K562 (cell line): ENCODE measurements around the gene HRAS.
A peak's percentile ranks its signal among the peaks of the same experiment; 100 is the strongest.

ENCODE experiments used
- CBX8 ChIP-seq: fragments of 200-600 bp; sonication (generic); IDR thresholded peaks from 2 replicates; pipeline ENCODE4 v1.6.1; 2012; ENCODE audit warnings: borderline replicate concordance, mixed run types, low read depth, mild to moderate bottlenecking, moderate library complexity, mixed read lengths, low read length, control low read depth, inconsistent platforms; ENCODE audit not compliant: poor library complexity, severe bottlenecking; ENCODE audit errors: extremely low read depth
- EZH2 ChIP-seq: IDR thresholded peaks from 2 replicates; pipeline ENCODE4 v1.6.1; 2012; ENCODE audit warnings: low read depth, mild to moderate bottlenecking, inconsistent platforms, low read length, borderline replicate concordance
- FOS ChIP-seq: IDR thresholded peaks from 3 replicates; pipeline ENCODE4 v1.6.1; 2011; ENCODE audit not compliant: insufficient read length; ENCODE audit errors: extremely low read depth
- GATAD2B ChIP-seq: fragments of 450-650 bp; IDR thresholded peaks from 2 replicates; pipeline ENCODE4 v1.6.1; 2017; ENCODE audit warnings: mild to moderate bottlenecking, borderline replicate concordance
- HDAC6 ChIP-seq: IDR thresholded peaks from 2 replicates; pipeline ENCODE4 v1.6.1; 2012; ENCODE audit warnings: low read depth, mild to moderate bottlenecking, control low read depth, inconsistent platforms, low read length, moderate library complexity
- MAZ ChIP-seq, 2 experiments: fragments of 450-650 bp in 1 of 2; sonication (generic) in 1 of 2; formaldehyde crosslinking; IDR thresholded peaks in 1 of 2; conservative IDR thresholded peaks in 1 of 2; 2 replicates each; pipeline versions ENCODE4 v1.4.0 to v1.5.0; 2020; ENCODE audit warnings: mild to moderate bottlenecking in 1 of 2, missing genetic modification reagents in 1 of 2
- SP1 ChIP-seq: sonication (generic); formaldehyde crosslinking; IDR thresholded peaks from 2 replicates; pipeline ENCODE4 v1.8.1; 2022; ENCODE audit warnings: mild to moderate bottlenecking, missing genetic modification reagents
- TAF15 ChIP-seq: fragments of 200-400 bp; formaldehyde crosslinking; IDR thresholded peaks from 2 replicates; pipeline ENCODE4 v1.6.1; 2017; ENCODE audit warnings: mild to moderate bottlenecking, low read depth, low read length, moderate library complexity
- ZFP36 ChIP-seq: fragments of 150-350 bp; IDR thresholded peaks from 2 replicates; pipeline ENCODE4 v1.6.1; 2018; ENCODE audit warnings: low read length, low read depth; ENCODE audit not compliant: partially characterized antibody
- TF ChIP-seq, protein P1 (sequence below), 3 experiments: IDR thresholded peaks in 2 of 3; conservative IDR thresholded peaks in 1 of 3; 2 replicates each; pipeline ENCODE4 v1.5.1; 2011 to 2012; ENCODE audit warnings: low read length in 3 of 3, mild to moderate bottlenecking in 3 of 3, control low read depth in 2 of 3, improper control_type of control experiment in 1 of 3, inconsistent platforms in 1 of 3, low read depth in 1 of 3, mixed read lengths in 1 of 3, moderate library complexity in 1 of 3; ENCODE audit not compliant: insufficient read depth in 2 of 3

DNA sequence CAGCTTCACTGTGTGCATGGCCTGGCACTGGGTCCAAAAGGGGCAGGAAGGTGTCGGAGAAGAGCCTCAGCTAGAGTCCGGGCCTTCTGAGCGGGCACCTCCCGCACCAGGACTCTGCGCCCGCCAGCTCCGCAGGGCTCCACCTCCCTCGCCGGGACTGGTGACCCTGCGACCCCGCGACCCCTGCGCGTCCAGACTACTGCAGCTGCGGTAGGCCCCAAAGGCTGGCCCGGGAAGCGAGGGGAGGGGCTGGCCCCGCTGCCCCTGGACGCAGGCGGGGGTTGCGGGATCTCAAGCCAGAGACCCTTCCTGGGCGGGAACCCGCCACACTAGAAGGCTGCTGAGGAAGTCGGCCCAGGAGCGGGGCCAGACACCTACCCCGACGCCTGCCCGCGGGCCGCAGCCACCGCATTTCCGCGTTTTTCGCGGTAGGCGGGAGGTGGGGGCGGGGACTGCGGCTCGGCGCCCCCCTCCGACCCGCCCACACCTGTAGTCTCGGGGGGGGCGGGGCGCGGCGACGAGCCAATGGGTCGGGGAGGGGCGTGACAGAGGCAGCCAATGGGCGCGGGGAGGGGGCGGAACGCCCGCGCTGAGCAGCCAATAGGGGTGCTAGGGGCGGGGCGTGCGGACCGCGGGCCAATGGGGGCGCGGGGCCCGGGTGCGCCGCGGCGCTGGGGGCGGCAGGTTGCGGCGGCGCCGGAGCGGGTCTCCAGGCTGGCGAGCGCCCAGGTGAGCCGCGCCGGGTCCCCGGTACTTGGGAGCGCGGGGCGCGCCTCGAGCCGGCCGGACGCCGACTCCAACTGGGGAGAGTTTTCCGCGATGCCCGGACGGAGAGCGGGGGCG is 25.1 kb upstream of the HRAS start, which contains the start of the genes LMNTD2 and RASSF7:
- TF ChIP-seq, protein P1, sequence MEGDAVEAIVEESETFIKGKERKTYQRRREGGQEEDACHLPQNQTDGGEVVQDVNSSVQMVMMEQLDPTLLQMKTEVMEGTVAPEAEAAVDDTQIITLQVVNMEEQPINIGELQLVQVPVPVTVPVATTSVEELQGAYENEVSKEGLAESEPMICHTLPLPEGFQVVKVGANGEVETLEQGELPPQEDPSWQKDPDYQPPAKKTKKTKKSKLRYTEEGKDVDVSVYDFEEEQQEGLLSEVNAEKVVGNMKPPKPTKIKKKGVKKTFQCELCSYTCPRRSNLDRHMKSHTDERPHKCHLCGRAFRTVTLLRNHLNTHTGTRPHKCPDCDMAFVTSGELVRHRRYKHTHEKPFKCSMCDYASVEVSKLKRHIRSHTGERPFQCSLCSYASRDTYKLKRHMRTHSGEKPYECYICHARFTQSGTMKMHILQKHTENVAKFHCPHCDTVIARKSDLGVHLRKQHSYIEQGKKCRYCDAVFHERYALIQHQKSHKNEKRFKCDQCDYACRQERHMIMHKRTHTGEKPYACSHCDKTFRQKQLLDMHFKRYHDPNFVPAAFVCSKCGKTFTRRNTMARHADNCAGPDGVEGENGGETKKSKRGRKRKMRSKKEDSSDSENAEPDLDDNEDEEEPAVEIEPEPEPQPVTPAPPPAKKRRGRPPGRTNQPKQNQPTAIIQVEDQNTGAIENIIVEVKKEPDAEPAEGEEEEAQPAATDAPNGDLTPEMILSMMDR (IDR thresholded peaks at IDR 0.05 in 2 of 3, conservative IDR thresholded peaks at IDR 0.05 in 1 of 3; ENCODE audit: insufficient read depth in 2 of 3, low read depth in 1 of 3, low read length in 3 of 3), result no peak
- TF ChIP-seq CBX8 (no peak), ZFP36 (no peak), GATAD2B (peak; percentile 11; the same call in 1 of the 2 replicates), HDAC6 (no peak), EZH2 (no peak), TAF15 (no peak), SP1 (CRISPR knock-in tag) (peak; percentile 71), FOS (peak; percentile 97), MAZ (CRISPR knock-in tag; conservative IDR thresholded peaks at IDR 0.05 in 1 of 2, IDR thresholded peaks at IDR 0.05 in 1 of 2) (peak; percentile 91)
